Neuronal stem cell (in vitro differentiated cells): ENCODE measurements around the gene MBLAC1. TPM values are rescaled to one million over a fixed set of nuclear protein-coding genes. Genes with fewer than 3 reads are reported as not detected.

ENCODE experiments used
- DNase-seq: peaks from one replicate; pipeline ENCODE4 v3.0.0-alpha.2; 2013; ENCODE audit warnings: low spot score
- H2AFZ ChIP-seq: one replicate; pipeline ENCODE4 v1.6.1; 2013; ENCODE audit warnings: mild to moderate bottlenecking, low read length, inconsistent platforms
- H2AK5ac ChIP-seq: 2 replicates; pipeline ENCODE4 v1.6.1; 2013; ENCODE audit warnings: low read depth, mild to moderate bottlenecking, inconsistent platforms, low read length, moderate library complexity, mixed read lengths
- H2BK120ac ChIP-seq: 2 replicates; pipeline ENCODE4 v1.6.1; 2013; ENCODE audit warnings: low read depth, mild to moderate bottlenecking, inconsistent platforms, low read length, moderate library complexity, mixed read lengths
- H2BK12ac ChIP-seq: one replicate; pipeline ENCODE4 v1.6.1; 2013; ENCODE audit warnings: low read length, inconsistent platforms
- H2BK15ac ChIP-seq: 2 replicates; pipeline ENCODE4 v1.6.1; 2013; ENCODE audit warnings: mild to moderate bottlenecking, low read length, inconsistent platforms, mixed read lengths
- H2BK5ac ChIP-seq: one replicate; pipeline ENCODE4 v1.6.1; 2013; ENCODE audit warnings: inconsistent platforms, mild to moderate bottlenecking, low read length, moderate library complexity
- H3K14ac ChIP-seq: one replicate; pipeline ENCODE4 v1.6.1; 2013; ENCODE audit warnings: low read length, inconsistent platforms
- H3K18ac ChIP-seq: 2 replicates; pipeline ENCODE4 v1.6.1; 2013; ENCODE audit warnings: low read length, inconsistent platforms
- H3K23ac ChIP-seq: 2 replicates; pipeline ENCODE4 v1.6.1; 2013; ENCODE audit warnings: low read depth, mild to moderate bottlenecking, mixed read lengths, low read length, inconsistent platforms; ENCODE audit not compliant: poor library complexity
- H3K27ac ChIP-seq: replicated peaks from 3 replicates; pipeline ENCODE4 v1.5.1; 2013; ENCODE audit warnings: low read length, inconsistent platforms
- H3K27me3 ChIP-seq, 3 experiments: 2 replicates each; pipeline ENCODE4 v1.6.1; 2013; ENCODE audit warnings: low read length in 3 of 3, mild to moderate bottlenecking in 2 of 3, inconsistent platforms in 1 of 3, low read depth in 1 of 3, mixed read lengths in 1 of 3, moderate library complexity in 1 of 3; ENCODE audit not compliant: control insufficient read depth in 3 of 3, insufficient read depth in 3 of 3
- H3K36me3 ChIP-seq, 2 donors: replicated peaks in 1 of 2; 2 replicates each; pipeline ENCODE4 v1.6.1; 2013; ENCODE audit warnings: low read length in 2 of 2; ENCODE audit not compliant: control insufficient read depth in 2 of 2, insufficient read depth in 2 of 2
- H3K4ac ChIP-seq: 2 replicates; pipeline ENCODE4 v1.6.1; 2013; ENCODE audit warnings: inconsistent platforms, mild to moderate bottlenecking, low read length, moderate library complexity
- H3K4me1 ChIP-seq, 2 donors: 1 replicate in 1 of 2; 2 replicates in 1 of 2; pipeline ENCODE4 v1.6.1; 2013; ENCODE audit warnings: low read length in 2 of 2, low read depth in 1 of 2; ENCODE audit not compliant: control insufficient read depth in 2 of 2, insufficient read depth in 1 of 2
- H3K4me2 ChIP-seq: one replicate; pipeline ENCODE4 v1.6.1; 2013; ENCODE audit warnings: mild to moderate bottlenecking, low read length, inconsistent platforms; ENCODE audit not compliant: insufficient read depth, poor library complexity, severe bottlenecking
- H3K4me3 ChIP-seq, 2 donors: 2 replicates each; pipeline ENCODE4 v1.5.1; 2013; ENCODE audit warnings: low read length in 2 of 2, mild to moderate bottlenecking in 2 of 2, inconsistent platforms in 1 of 2, moderate library complexity in 1 of 2
- H3K79me1 ChIP-seq: one replicate; pipeline ENCODE4 v1.6.1; 2013; ENCODE audit warnings: low read depth, mild to moderate bottlenecking, inconsistent platforms, low read length, moderate library complexity
- H3K9ac ChIP-seq: one replicate; pipeline ENCODE4 v1.6.1; 2013; ENCODE audit warnings: mild to moderate bottlenecking, low read depth, low read length, inconsistent platforms; ENCODE audit not compliant: poor library complexity
- H3K9me3 ChIP-seq, 2 donors: replicated peaks in 1 of 2; 2 replicates each; pipeline versions ENCODE3 to v1.6.1; 2013; ENCODE audit warnings: low read length in 2 of 2, mild to moderate bottlenecking in 2 of 2, inconsistent platforms in 1 of 2, low read depth in 1 of 2, mixed read lengths in 1 of 2, moderate library complexity in 1 of 2; ENCODE audit not compliant: control insufficient read depth in 2 of 2, insufficient read depth in 1 of 2
- H4K8ac ChIP-seq: one replicate; pipeline ENCODE4 v1.6.1; 2013; ENCODE audit warnings: low read depth, mild to moderate bottlenecking, inconsistent platforms, low read length, moderate library complexity
- H4K91ac ChIP-seq: one replicate; pipeline ENCODE4 v1.6.1; 2013; ENCODE audit warnings: low read length, low read depth, mild to moderate bottlenecking, inconsistent platforms; ENCODE audit not compliant: poor library complexity
- WGBS, 2 donors: extraction: QIAGEN DNeasy Blood & Tissue Kit; methylation state at CpG; one replicate each; pipeline ENCODE4 v1.1.7; 2013; ENCODE audit warnings: missing lambda C conversion rate in 2 of 2, mixed read lengths in 1 of 2; ENCODE audit not compliant: insufficient read length in 2 of 2, insufficient replicate concordance in 1 of 2; ENCODE audit errors: extremely low coverage in 2 of 2; 5-methylcytosine and 5-hydroxymethylcytosine counted together
- polyA plus RNA-seq, 2 experiments: library from polyadenylated mRNA; stranded (reverse); fragments of 200-250 nt; gene quantifications; one replicate each; pipeline ENCODE4 v1.2.3, GENCODE V29; 2013

Gene MBLAC1
- polyA plus RNA-seq (2013, experiment 1 of 2), result 0.75 TPM
- polyA plus RNA-seq (2013, experiment 2 of 2), result 0.86 TPM

DNA sequence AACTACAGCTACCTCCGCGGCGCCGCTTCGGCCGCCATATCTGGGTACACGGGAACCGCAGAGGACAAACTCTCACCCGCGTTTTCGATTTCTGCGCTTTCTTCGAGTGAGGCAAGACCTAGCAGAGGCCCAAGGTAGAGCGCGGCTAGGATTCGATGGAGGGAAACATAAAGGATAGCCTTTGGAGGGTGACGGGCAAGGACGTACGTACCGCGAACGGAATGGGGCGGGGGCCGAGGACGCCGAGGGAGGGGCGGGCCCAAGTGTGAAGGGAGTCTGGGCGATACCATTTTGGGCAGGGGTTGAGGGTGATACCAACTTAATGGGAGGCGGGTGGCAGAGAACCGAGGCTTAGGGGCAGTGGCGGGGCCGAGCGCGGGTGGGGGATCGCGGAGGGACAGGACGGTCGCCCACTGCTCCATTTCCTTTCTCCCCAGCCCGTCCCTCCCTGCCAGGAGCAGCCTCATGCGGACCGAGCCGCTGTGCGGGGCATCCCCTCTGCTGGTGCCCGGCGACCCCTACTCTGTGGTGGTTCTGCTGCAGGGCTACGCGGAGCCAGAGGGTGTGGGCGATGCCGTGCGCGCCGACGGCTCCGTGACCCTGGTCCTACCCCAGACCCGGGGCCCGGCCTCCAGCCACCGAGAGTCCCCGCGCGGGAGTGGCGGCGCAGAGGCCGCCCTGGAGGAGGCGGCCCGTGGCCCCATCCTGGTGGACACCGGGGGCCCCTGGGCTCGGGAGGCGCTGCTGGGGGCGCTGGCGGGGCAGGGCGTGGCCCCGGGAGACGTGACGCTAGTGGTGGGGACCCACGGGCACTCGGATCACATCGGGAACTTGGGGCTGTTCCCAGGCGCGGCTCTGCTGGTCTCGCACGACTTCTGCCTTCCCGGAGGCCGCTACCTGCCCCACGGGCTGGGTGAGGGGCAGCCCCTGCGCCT is at the start of gene MBLAC1:
Gene MBLAC1, plus strand, starts transcription at position 37 of the 935 bp plus-strand sequence. Its CDS starts 429 bp downstream, at position 466.
- peak within 1 kb of the TSS; percentile 86 for H3K4ac ChIP-seq
- H4K91ac ChIP-seq, result peak within 1 kb of the TSS; percentile 89
- WGBS, 2 donors, result no CpG with 5 or more reads among the region's 85 CpGs
- H3K36me3 ChIP-seq, result peaks cover 4 to 21% of the 10 kb centered on the region in 2 donors
- peak within 1 kb of the TSS; percentile 74 to 94 for H3K4me3 ChIP-seq
- H2BK15ac ChIP-seq, result peak within 1 kb of the TSS; percentile 96
- no peak within 1 kb of the TSS for H2BK120ac ChIP-seq
- H3K14ac ChIP-seq, result peak within 1 kb of the TSS; percentile 95
- H2BK12ac ChIP-seq, result peak within 1 kb of the TSS; percentile 96
- H3K79me1 ChIP-seq, result peaks cover 2% of the 10 kb centered on the region
- H3K23ac ChIP-seq, result peak within 1 kb of the TSS; percentile 76
- H2AFZ ChIP-seq, result peak within 1 kb of the TSS; percentile 99
- H3K18ac ChIP-seq, result peak within 1 kb of the TSS; percentile 99
- DNase-seq, result peak; percentile 95
- H2AK5ac ChIP-seq, result peak within 1 kb of the TSS; percentile 50
- H4K8ac ChIP-seq, result peak within 1 kb of the TSS; percentile 97
- H3K9ac ChIP-seq, result peak within 1 kb of the TSS; percentile 96
- H3K27ac ChIP-seq, result peak within 1 kb of the TSS; percentile 99
- peaks cover 0 to 15% (median 0%) of the 10 kb centered on the region in 3 experiments for H3K27me3 ChIP-seq
- H3K4me2 ChIP-seq, result peak within 1 kb of the TSS; percentile 92
- no peaks in the 10 kb centered on the region for H3K9me3 ChIP-seq
- peaks cover 3 to 6% of the 10 kb centered on the region in 2 donors for H3K4me1 ChIP-seq
- peak within 1 kb of the TSS; percentile 85 for H2BK5ac ChIP-seq

DNA sequence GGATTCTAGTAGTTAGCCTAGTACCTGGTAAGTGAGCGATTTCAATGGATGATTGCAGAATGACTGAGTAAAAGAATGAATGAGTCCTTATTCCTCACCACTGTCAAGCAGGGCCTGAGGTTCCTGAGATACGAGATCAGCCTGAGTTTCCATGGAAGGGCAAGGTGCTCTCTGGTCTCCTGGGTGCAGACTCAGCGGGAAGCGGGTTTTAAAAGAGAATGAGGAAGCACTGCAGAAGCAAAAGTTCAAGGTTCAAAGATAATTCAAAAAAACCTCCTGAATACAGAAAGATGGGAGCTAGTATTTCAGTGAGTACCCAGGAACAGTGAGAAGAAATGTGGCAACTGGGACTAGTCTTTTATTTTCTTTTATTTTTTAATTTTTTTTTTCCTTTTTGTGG is 49.6 kb upstream of the MBLAC1 start:
- H3K36me3 ChIP-seq, result peaks cover 61 to 81% of the 10 kb centered on the region in 2 donors
- no peak overlapping the region for H4K8ac ChIP-seq
- H3K14ac ChIP-seq, result no peak overlapping the region
- no peak overlapping the region for H3K18ac ChIP-seq
- peaks cover 1 to 6% of the 10 kb centered on the region in 2 donors for H3K4me1 ChIP-seq
- H3K27ac ChIP-seq, result no peak overlapping the region
- WGBS, 2 donors, result no CpG with 5 or more reads among the region's 4 CpGs
- peaks cover 9% of the 10 kb centered on the region for H3K79me1 ChIP-seq
- H2BK15ac ChIP-seq, result no peak overlapping the region
- no peak overlapping the region for H2AFZ ChIP-seq
- H3K27me3 ChIP-seq, result no peaks in the 10 kb centered on the region
- no peak overlapping the region for H3K23ac ChIP-seq
- peaks cover 50 to 70% of the 10 kb centered on the region in 2 donors for H3K9me3 ChIP-seq
- H2BK120ac ChIP-seq, result no peak overlapping the region
- no peak for DNase-seq
- H3K4ac ChIP-seq, result no peak overlapping the region
- H2BK12ac ChIP-seq, result no peak overlapping the region
- H3K4me2 ChIP-seq, result no peak overlapping the region
- no peak overlapping the region for H4K91ac ChIP-seq
- no peak overlapping the region for H2BK5ac ChIP-seq
- H3K9ac ChIP-seq, result no peak overlapping the region
- no peak overlapping the region for H2AK5ac ChIP-seq
- H3K4me3 ChIP-seq, result no peak overlapping the region

GRCh38 chr7:100079024-100079560 is 47.7 kb upstream of the MBLAC1 start:
- no peak overlapping the region for H3K27ac ChIP-seq
- no peak overlapping the region for H4K91ac ChIP-seq
- H3K4ac ChIP-seq, result no peak overlapping the region
- H3K79me1 ChIP-seq, result peaks cover 9% of the 10 kb centered on the region
- peaks cover 33 to 51% of the 10 kb centered on the region in 2 donors for H3K9me3 ChIP-seq
- H3K18ac ChIP-seq, result no peak overlapping the region
- H3K4me1 ChIP-seq, result peaks cover 3 to 11% of the 10 kb centered on the region in 2 donors
- H3K36me3 ChIP-seq, result peaks cover 45 to 62% of the 10 kb centered on the region in 2 donors
- H2BK5ac ChIP-seq, result no peak overlapping the region
- no peak overlapping the region for H2BK15ac ChIP-seq
- H3K9ac ChIP-seq, result no peak overlapping the region
- no peak overlapping the region for H3K4me2 ChIP-seq
- peak overlapping the region in 1 of 2 donors; percentile 13 for H3K4me3 ChIP-seq
- no peak overlapping the region for H2AFZ ChIP-seq
- no peak overlapping the region for H4K8ac ChIP-seq
- H3K27me3 ChIP-seq, result no peaks in the 10 kb centered on the region
- no peak for DNase-seq
- H2BK120ac ChIP-seq, result no peak overlapping the region
- H3K14ac ChIP-seq, result no peak overlapping the region
- no peak overlapping the region for H2AK5ac ChIP-seq
- no peak overlapping the region for H2BK12ac ChIP-seq
- no CpG with 5 or more reads among the region's 7 CpGs for WGBS, 2 donors
- H3K23ac ChIP-seq, result no peak overlapping the region
